Measurements from ENCODE around the gene WLS.

The WLS gene

DNA sequence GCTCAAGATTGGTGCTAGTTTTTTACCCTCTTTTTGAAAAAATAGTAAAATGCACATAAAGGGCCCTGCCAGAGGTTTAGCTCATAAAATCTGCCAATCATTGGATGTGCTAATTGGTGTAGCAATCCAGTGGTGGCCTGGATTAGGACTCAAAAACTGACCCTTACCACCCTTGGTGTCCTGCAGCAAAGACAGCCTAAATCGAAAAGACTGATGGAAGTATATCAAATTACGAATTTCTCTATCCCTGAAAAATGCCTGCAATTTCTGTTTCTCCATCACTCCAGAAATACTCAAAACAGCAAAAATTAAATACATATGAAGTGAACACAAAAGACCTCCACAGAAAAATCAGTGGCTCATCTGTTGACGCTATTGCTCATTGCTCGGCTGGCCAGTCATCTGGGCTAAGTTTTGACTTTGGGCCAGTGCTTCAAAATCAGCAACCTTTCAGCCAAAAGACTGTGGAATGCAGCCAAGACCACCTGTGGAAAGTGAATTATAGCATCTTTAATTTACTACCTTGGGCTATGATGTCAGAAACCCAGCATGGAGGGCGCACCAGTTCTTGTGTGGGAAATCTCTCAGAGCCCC is 30.0 kb downstream of the WLS start:
- no peaks in the 10 kb centered on the region for H3K27me3 Mint-ChIP-seq
- H3K27ac Mint-ChIP-seq, result no peak overlapping the region
- H3K36me3 Mint-ChIP-seq (ENCODE audit: low read depth), result no peaks in the 10 kb centered on the region
- peaks cover 5% of the 10 kb centered on the region for H3K4me1 Mint-ChIP-seq (ENCODE audit: low read depth)
- intact Hi-C loops (cut with micrococcal nuclease), result no loop called here
- H3K4me3 Mint-ChIP-seq, result no peak overlapping the region
- no peaks in the 10 kb centered on the region for H3K9me3 Mint-ChIP-seq

DNA sequence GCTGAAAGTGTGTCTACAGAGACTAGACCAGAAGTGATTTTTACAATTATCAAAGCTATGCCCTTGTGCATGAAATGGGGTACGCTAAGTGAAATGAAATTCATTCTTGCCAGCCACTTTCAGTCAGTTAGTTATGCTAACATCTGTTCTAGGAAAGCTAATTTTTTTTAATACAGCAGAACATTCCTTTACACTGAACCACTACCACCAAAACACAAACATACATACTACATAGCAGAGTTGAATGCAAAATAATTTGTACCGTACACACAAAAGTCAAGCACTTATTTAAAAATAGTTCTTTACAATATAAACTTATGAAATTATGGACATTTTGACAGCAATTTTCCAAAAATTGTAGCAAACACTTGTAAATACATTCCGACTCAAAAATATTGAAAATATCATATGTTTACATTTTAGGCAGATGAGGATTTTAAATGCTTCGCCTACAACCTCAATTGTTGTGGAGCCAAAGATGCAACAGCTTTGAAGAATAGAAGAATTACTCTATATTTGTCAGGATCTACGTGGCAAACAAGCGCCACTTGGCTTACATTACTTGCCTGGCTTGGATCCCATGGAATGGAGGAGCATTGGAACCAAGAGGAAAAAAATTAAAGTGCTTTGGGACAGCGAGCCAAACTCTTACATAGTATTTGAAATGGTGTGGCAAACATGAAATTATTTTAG is 30.6 kb downstream of the WLS start:
- intact Hi-C loops (cut with micrococcal nuclease), result no loop called here
- no peaks in the 10 kb centered on the region for H3K9me3 Mint-ChIP-seq
- no peak overlapping the region for H3K27ac Mint-ChIP-seq
- no peaks in the 10 kb centered on the region for H3K36me3 Mint-ChIP-seq (ENCODE audit: low read depth)
- no peaks in the 10 kb centered on the region for H3K27me3 Mint-ChIP-seq
- H3K4me1 Mint-ChIP-seq (ENCODE audit: low read depth), result peaks cover 5% of the 10 kb centered on the region
- no peak overlapping the region for H3K4me3 Mint-ChIP-seq

DNA sequence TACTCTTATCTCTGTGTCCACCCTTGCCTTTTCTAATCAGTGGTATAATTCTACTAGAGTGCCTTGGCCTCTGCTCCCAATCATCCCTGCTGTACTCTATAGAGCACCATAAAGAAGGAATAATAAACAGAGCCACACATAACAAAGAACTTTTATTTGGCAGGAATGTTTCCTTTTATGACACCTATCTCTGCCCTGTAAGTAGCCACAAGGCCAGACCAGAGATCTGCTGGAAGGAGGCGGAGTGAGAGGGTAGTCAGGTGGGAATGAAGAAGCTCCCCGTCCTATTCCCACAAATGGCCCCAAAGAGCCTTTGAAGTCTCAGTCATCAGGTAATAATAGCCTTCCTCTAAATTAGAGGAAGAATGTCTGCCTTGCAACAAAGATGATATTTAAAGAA is 32.7 kb downstream of the WLS start:
- Mint-ChIP-seq H3K9me3 (no peaks in the 10 kb centered on the region), H3K27ac (no peak overlapping the region), H3K4me3 (no peak overlapping the region), H3K27me3 (no peaks in the 10 kb centered on the region), H3K36me3 (ENCODE audit: low read depth) (no peaks in the 10 kb centered on the region), H3K4me1 (ENCODE audit: low read depth) (no peaks in the 10 kb centered on the region)
- intact Hi-C loops (cut with micrococcal nuclease), result no loop called here

DNA sequence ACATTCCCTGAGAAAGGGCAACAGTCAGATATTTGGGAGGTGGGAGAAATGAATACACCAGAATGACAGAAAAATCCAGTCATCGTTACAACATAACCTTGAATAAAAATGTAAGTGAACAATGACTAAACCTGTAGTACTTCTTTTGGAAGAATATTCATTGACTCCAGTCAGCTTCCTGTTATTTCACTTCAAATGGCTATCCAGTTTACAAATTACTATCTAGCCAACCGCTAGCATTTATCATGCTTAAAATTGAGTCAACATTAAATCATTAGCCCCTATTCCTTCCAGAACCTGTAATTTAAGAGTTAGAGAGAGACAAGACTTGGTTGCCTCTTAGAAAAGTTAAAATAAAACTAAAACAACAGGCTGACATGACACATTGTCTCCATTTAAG is 33.6 kb downstream of the WLS start:
- intact Hi-C loops (cut with micrococcal nuclease), result no loop called here
- no peaks in the 10 kb centered on the region for H3K9me3 Mint-ChIP-seq
- no peak overlapping the region for H3K4me3 Mint-ChIP-seq
- H3K4me1 Mint-ChIP-seq (ENCODE audit: low read depth), result no peaks in the 10 kb centered on the region
- H3K27ac Mint-ChIP-seq, result no peak overlapping the region
- H3K27me3 Mint-ChIP-seq, result no peaks in the 10 kb centered on the region
- H3K36me3 Mint-ChIP-seq (ENCODE audit: low read depth), result no peaks in the 10 kb centered on the region

DNA sequence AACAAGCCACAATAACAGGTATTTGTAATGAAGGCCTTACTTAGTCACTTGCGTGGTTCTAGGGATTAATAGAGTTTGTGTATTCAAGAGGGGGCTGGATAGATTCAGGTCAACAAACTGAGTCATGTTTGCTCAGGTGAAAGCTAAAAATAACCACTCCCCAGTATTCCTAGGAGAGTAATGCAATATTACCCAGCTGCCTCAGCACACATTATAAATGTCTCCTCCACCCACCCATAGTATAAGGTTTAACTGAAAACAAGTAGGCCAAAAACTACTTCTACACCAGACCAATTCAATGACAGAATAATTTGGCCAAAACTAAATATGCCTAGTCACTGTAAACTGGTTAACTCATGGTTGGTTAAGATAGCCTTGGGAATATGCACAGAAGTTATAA is 34.4 kb downstream of the WLS start:
- H3K36me3 Mint-ChIP-seq (ENCODE audit: low read depth), result no peaks in the 10 kb centered on the region
- intact Hi-C loops (cut with micrococcal nuclease), result no loop called here
- H3K27me3 Mint-ChIP-seq, result no peaks in the 10 kb centered on the region
- no peak overlapping the region for H3K4me3 Mint-ChIP-seq
- H3K4me1 Mint-ChIP-seq (ENCODE audit: low read depth), result no peaks in the 10 kb centered on the region
- H3K27ac Mint-ChIP-seq, result no peak overlapping the region
- H3K9me3 Mint-ChIP-seq, result no peaks in the 10 kb centered on the region

DNA sequence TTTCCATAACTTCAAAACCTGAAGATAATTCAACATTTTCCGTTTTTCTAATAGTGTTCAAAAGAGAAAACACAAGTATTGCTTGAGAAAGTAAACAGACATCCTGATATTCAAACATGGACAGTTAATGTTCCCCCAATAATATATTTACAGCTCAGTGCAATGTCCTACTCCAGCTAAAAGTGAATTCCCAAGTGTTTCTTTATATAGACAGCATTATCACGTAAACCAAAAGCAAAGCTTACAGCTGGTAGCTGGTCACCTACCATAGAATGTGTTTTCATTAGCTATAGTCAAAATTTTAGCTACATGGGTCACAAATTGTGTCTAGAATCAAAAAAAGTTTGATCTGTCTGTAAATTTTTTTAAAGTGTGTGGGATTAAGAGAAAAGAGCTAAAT is 34.9 kb downstream of the WLS start:
- no peak overlapping the region for H3K4me3 Mint-ChIP-seq
- no peaks in the 10 kb centered on the region for H3K4me1 Mint-ChIP-seq (ENCODE audit: low read depth)
- no peaks in the 10 kb centered on the region for H3K9me3 Mint-ChIP-seq
- H3K36me3 Mint-ChIP-seq (ENCODE audit: low read depth), result no peaks in the 10 kb centered on the region
- no peak overlapping the region for H3K27ac Mint-ChIP-seq
- intact Hi-C loops (cut with micrococcal nuclease), result no loop called here
- no peaks in the 10 kb centered on the region for H3K27me3 Mint-ChIP-seq

DNA sequence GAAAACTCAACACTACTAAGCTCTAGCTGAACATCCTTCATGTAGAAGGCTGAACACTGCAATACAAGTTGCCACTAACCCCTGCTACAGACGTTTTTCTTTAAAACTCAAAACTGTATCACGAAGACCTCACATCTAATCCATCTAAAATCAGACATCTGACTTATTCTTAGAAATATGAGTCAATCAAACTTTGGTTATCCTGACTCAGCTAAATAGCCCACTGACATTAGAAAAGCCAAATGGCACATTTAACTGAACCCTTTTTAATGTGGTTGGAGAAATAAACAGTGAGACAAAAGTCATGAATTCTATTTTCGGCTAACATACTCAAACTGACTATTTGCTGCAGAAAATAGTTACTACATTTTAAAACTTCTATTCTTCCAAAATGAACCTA is 35.6 kb downstream of the WLS start:
- Mint-ChIP-seq H3K9me3 (no peaks in the 10 kb centered on the region), H3K27me3 (no peaks in the 10 kb centered on the region), H3K4me3 (no peak overlapping the region), H3K36me3 (ENCODE audit: low read depth) (peaks cover 4% of the 10 kb centered on the region), H3K4me1 (ENCODE audit: low read depth) (peaks cover 3% of the 10 kb centered on the region), H3K27ac (no peak overlapping the region)
- intact Hi-C loops (cut with micrococcal nuclease), result no loop called here

DNA sequence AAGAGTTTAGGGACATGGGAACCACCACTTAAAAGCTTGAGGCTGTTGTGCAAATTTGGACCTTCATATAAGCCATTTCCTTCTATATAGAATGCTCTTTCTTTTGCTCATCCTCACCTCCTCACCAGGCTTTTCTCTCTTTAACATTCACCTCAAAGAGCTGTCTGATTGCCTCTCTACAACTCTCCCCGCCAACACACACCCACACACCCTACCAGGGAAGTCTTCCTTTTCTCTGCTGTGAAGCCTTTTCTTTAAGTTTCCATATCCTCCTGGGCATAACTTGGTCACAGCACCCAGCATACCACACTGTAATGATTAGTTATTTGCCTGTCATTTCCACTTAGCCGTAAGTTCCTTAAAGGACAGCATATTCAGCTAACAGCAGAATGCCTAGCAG is 40.6 kb downstream of the WLS start:
- intact Hi-C loops (cut with micrococcal nuclease), result no loop called here
- Mint-ChIP-seq H3K36me3 (ENCODE audit: low read depth) (peaks cover 20% of the 10 kb centered on the region), H3K9me3 (no peaks in the 10 kb centered on the region), H3K4me1 (ENCODE audit: low read depth) (peaks cover 5% of the 10 kb centered on the region), H3K27ac (no peak overlapping the region), H3K27me3 (no peaks in the 10 kb centered on the region), H3K4me3 (no peak overlapping the region)

DNA sequence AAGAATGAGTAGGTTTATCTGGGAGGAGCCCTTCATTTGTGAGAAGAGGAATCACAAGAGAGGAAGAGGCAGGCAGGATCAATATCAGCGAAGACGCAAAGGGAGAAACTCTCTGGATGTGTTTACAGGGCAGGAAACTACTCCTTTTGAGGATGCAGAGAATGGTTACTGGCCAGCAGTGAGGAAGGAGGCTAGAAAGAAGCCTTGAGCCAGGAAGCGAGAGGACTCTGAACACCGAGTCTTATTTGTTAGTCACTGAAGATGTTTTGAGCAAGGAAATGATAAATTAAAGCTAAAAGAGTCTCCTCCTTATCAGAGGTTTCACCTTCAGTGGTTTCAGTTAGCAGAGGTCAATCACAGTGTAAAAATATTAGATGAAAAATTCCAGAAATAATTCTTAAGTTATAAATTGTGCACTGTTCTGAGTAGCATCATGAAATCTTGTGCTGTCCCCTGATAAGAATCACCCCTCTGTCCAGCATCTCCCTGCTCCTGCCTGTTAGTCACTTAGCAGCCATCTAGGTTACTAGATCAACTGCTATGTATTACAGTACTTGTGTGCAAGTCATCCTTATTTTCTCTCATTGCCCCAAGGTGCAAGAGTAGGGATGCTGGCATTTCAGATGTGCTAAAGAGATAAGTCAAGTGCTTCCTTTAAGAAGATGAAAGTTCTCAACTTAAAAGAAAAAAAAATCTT is 43.5 kb downstream of the WLS start:
- H3K4me3 Mint-ChIP-seq, result no peak overlapping the region
- H3K36me3 Mint-ChIP-seq (ENCODE audit: low read depth), result peaks cover 20% of the 10 kb centered on the region
- H3K27ac Mint-ChIP-seq, result no peak overlapping the region

DNA sequence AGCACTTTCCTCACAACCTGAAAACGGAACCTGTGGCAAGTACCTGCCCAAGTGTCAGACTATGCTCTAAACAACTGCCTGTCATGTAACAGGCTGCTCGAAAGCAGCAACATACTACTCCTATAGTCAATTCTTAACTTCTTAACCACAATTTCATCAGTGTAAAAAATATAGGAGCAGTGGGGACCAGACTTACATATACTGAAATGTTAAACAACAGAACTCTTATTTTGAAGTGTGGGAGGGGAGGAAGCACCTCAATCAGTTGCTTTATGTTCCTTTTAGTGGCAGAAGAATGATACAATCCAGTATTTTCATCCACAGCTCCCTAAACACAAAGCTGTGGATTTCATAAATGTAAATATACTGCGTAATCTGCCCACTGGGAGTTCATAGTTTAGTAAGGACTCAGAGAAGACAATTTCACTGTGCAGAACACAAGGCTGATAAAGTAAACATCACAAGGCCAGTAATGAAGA is 44.2 kb downstream of the WLS start:
- no peaks in the 10 kb centered on the region for H3K9me3 Mint-ChIP-seq
- H3K4me1 Mint-ChIP-seq (ENCODE audit: low read depth), result peaks cover 5% of the 10 kb centered on the region
- intact Hi-C loops (cut with micrococcal nuclease), result no loop called here
- H3K27me3 Mint-ChIP-seq, result no peaks in the 10 kb centered on the region
- H3K36me3 Mint-ChIP-seq (ENCODE audit: low read depth), result peaks cover 20% of the 10 kb centered on the region
- no peak overlapping the region for H3K27ac Mint-ChIP-seq
- no peak overlapping the region for H3K4me3 Mint-ChIP-seq

More for the DNA sequence above, 43.5 kb downstream of the WLS start:
- intact Hi-C loops (cut with micrococcal nuclease), result no loop called here
- Mint-ChIP-seq H3K9me3 (no peaks in the 10 kb centered on the region), H3K27me3 (no peaks in the 10 kb centered on the region), H3K4me1 (ENCODE audit: low read depth) (peaks cover 5% of the 10 kb centered on the region)

DNA sequence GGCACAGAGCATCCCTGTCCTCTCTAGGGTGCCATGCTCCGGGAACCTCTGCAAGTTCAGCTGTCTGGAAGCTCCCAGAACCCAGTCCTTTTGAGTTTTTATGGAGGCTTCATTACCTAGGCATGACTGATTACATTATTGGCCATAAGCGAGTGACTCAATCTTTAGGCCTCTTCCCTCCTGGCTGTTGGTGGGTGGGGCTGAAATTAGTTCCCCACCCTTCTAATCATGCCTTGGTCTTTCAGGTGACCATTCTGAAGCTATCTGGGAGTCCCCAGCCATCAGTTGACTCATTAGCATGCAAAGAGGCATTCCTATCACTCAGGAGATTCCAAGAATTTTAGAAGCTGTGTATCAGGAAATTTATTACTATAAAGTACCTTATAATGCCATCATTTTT is 46.6 kb downstream of the WLS start:
- intact Hi-C loops (cut with micrococcal nuclease), result no loop called here
- Mint-ChIP-seq H3K4me3 (no peak overlapping the region), H3K27me3 (no peaks in the 10 kb centered on the region), H3K27ac (no peak overlapping the region), H3K9me3 (no peaks in the 10 kb centered on the region), H3K4me1 (ENCODE audit: low read depth) (no peaks in the 10 kb centered on the region), H3K36me3 (ENCODE audit: low read depth) (peaks cover 6% of the 10 kb centered on the region)

DNA sequence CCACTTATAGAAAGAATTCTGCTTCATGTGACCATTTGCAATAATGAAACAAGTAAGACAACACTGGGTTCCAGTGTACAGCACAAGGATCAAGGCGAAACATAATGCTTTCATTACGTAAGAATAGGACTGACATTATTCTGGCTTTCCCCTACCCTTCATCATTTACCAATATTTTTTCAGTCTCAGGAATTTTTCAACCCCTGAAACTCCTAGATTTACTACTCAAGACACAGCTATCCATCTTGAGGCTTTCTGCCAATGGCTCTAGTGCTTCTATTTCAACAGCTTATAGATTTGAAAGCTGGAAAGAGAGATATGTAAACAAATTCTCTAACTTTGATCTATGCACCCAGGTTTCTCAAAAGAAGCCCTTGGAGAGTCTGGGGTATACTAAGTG is 48.4 kb downstream of the WLS start:
- intact Hi-C loops (cut with micrococcal nuclease), result no loop called here
- Mint-ChIP-seq H3K36me3 (ENCODE audit: low read depth) (no peaks in the 10 kb centered on the region), H3K27ac (no peak overlapping the region), H3K4me1 (ENCODE audit: low read depth) (no peaks in the 10 kb centered on the region), H3K9me3 (no peaks in the 10 kb centered on the region), H3K27me3 (no peaks in the 10 kb centered on the region), H3K4me3 (no peak overlapping the region)

DNA sequence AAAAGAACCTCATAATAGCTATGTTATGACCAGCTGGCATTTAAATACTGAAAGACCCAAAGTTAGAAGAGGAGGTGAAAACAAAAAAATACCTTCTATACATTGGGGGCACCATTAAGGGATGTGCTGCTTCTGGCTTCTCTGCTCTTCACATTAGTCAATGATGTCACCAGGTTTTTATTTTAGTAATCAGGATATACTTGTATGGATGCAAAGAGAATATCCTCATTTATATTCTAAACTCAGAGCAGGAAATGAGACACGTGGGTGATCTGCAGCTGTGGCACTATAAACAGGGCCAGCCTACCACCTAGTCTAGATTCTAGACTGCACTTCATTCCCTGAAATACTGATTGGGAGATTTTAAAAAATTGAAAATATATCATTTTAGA is 51.2 kb downstream of the WLS start:
- Mint-ChIP-seq H3K4me1 (ENCODE audit: low read depth) (no peaks in the 10 kb centered on the region), H3K4me3 (no peak overlapping the region), H3K36me3 (ENCODE audit: low read depth) (no peaks in the 10 kb centered on the region), H3K27ac (no peak overlapping the region), H3K27me3 (no peaks in the 10 kb centered on the region), H3K9me3 (no peaks in the 10 kb centered on the region)
- intact Hi-C loops (cut with micrococcal nuclease), result no loop called here

DNA sequence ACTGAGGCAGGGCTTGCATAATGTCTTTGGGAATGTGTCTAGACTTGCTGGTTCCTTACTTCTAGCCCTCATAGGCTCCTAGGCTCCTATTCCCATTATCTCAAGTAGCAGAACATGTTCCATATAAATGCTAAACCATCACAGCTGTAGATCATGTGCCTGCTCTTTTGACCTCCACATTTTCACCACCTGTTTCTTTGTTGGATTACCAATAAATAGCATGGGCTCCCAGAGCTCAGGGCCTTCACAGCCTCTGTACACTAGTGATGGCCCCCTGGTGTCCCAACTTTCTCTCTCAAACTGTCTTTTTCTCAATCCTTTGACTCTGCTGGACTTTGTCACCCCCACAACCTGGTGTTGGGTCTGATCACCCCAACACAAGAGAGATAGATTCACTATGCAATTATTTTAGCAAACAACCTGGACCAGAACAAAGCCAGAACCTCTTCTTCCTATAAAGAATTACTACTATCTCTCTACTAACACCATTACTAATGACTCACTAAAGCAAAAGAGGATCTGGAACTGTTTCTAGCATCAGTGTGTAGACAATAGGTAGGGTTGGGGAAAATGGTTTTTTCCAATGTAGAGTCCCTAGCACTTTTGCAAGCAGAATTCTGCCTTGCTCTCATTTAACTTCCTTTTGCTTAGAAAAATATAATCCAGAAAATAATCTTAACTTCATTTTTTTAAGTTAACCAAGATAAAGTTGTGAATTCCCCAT is 51.7 kb downstream of the WLS start:
- intact Hi-C loops (cut with micrococcal nuclease), result no loop called here
- H3K27ac Mint-ChIP-seq, result no peak overlapping the region
- H3K4me1 Mint-ChIP-seq (ENCODE audit: low read depth), result no peaks in the 10 kb centered on the region
- H3K9me3 Mint-ChIP-seq, result no peaks in the 10 kb centered on the region
- no peak overlapping the region for H3K4me3 Mint-ChIP-seq
- no peaks in the 10 kb centered on the region for H3K27me3 Mint-ChIP-seq
- H3K36me3 Mint-ChIP-seq (ENCODE audit: low read depth), result no peaks in the 10 kb centered on the region

Data from dendritic cell treated with granulocyte-macrophage colony-stimulating factor and Interleukin-4, amounts not matched to agents 40 ng/mL and 50 ng/mL, for 4 days (primary cell).